Stimulated activated CD8-positive, alpha-beta memory T cell treated with anti-CD3 and anti-CD28 coated beads, Interleukin-2, amount 100 ng/mL, for 48 hours (primary cell): ENCODE results near the gene PFKP.

ENCODE experiments used
- DNase-seq, 2 donors: peaks; one replicate each; pipeline ENCODE4 v3.0.0-alpha.2; 2020; ENCODE audit warnings: low read depth in 2 of 2

The PFKP gene

GRCh38 chr10:3069876-3070275 lies 2.5 kb downstream of the PFKP start:
- DNase-seq: no peak

GRCh38 chr10:3071405-3072198 lies 4.3 kb downstream of the PFKP start:
- no peak for DNase-seq

DNA sequence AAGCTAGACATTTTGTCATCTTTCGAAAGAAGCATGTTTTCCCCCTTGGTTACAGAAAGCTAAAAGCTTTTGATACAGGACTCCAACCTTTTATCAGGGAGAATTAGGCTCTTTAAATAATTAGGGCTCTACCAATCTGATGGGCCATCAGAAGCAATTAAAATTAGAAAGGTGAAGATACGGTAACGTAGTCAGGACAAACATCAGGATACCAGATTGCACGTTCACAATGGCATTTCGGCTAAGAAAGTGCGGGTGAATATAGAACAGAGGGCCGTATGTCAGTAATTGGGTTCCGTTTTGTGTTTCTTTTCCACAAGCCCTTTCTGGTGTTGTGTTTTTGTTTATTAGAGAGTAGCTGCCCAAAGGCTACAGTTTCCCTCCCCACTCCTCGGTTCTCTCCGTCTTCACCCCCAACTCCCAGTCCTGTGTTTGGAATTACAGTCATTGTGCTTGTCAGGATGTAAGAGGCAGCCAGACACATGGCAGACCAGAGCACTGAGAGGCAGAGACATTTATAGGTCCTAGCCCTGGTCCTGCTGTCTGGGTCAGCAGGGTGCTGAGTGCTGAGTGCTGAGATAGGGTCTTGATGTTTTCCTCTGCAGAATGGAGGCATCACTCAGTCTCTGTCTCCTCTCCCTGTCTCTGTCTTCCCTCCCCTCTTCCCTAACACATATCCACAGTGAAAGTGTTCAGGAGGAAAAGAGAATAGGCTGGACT lies 5.5 kb downstream of the PFKP start:
- DNase-seq: no peak

- DNase-seq: no peak
Observed at GRCh38 chr10:3074145-3074665, 6.9 kb downstream of the PFKP start.

GRCh38 chr10:3074985-3075600 lies 7.7 kb downstream of the PFKP start:
- DNase-seq: no peak

DNA sequence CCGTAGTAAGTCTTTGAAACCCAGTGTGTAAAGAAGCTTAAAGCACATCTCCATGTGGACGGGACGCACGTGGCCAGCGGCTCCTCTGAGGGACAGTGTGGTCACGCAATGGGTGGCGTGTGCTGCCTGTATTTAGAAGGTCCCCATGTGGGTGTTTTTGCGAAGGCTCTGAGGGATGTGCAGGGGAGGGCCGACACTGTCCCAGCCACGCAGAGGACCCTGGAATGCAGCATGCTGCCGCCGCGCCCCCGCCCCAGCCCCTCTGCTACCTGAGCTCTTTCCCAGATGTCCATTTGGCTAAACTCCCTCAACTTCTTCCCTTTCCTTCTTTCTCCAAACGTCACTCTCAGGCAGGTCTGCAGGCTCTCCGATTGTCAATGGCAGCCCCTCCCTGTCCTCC lies 8.8 kb downstream of the PFKP start:
- DNase-seq: no peak

GRCh38 chr10:3077509-3077908 lies 10.2 kb downstream of the PFKP start:
- no peak for DNase-seq

- no peak for DNase-seq
Observed at GRCh38 chr10:3077940-3078630, 10.7 kb downstream of the PFKP start.

DNA sequence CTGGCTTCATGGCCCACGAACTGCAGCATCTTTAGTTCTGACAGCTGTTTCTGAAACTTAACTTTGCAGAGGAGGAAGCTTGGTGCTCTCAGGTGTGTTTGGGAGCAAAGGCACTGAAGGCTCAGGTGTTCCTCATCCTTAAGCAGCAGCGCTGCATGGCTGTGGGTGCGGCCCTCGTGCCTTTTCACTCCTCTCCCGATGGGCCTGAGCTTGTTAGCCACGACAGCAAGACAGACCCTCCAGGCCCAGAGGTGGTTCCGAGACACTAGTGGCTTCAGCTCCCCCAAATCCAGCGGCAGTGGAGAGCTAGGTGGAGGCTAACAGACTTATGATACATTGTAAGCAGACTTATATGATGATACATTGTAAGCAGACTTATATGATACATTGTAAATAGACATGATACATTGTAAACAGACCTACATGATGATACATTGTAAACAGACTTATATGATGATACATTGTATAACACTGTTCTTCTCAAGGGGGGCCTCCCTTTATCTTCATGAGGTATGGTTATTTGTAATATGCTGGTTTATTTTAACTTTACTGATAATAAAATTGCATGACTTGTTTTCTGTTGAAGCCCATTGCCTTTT lies 14.1 kb downstream of the PFKP start:
- DNase-seq: no peak

GRCh38 chr10:3082290-3082689 lies 14.9 kb downstream of the PFKP start:
- no peak for DNase-seq

DNA sequence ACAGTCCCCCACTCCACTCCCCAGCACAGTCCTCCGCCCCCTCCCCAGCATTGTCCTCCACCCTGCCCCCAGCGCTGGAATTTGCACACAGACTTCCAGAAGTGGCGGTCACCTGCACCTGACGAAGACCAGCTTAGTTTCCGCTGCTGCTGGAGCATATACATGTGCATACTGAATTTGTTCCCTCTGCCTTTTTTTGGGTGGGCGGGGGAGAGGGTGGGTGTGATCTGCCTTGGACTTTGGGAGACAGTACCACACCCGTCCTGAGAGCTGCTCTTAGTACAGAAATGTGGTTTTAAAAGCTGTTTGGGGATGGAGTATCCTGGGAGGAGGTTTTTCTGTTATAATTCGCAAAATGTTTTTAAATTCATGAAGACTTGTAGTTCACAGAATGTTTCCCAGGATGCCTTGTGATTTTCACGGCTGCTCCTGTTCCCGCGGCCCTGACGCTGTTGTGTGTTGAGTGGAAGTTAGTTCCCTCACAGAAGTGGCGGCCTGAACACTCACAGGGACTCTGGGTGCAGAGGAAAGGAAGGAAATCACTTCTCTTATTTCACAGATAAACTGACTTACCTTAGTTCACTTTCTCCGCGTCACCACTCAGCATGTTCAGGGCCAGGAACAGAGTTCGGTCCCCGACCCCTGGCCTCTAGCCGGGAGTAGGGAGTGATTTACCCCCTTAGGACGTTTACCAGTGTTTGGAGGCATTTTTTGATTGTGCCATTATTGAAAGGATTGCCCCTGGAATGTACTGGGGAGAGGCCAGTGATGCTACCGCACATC lies 18.6 kb downstream of the PFKP start:
- DNase-seq: no peak

GRCh38 chr10:3090388-3090787 lies 23.0 kb downstream of the PFKP start:
- no peak for DNase-seq

DNA sequence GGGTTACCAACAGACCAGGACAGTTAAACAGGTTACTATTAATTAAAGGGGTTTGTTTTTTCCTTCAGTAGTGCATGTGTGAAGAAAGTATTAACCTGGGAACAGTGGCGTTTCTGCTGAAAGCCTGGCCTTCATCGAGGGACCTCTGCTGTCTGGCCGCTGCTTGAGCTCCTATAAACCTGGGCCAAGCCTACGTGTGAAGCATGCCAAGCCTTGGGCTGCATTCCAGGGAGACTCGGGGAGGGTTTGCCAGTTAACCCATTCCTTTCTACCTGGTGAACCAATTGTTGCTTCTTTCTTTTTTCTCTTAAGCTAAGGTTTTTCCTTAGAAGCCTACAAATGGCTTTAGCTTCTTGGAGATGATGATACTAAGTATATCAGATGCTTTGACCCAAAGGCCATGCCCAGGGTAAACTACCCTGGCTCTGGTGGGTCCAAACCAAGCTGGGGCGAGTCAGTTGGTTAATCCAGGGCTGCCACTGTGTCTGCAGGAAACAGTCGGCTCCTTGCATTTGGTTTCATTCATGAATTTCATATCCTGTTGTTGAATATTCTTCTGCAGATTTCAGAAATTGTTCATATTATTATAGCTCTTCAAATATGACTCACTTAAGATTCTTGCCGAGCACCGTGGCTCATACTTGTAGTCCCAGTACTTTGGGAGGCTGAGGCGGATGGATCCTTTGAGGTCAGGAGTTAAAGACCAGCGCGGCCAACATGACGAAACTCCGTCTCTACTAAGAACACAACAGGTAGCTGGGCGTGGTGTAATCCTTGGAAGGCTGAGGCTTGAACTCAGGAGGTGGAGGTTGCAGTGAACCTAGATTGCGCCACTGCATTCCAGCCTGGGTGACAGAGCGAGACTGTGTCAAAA lies 23.8 kb downstream of the PFKP start:
- DNase-seq: peak in 1 of 2 donors; percentile 48

DNA sequence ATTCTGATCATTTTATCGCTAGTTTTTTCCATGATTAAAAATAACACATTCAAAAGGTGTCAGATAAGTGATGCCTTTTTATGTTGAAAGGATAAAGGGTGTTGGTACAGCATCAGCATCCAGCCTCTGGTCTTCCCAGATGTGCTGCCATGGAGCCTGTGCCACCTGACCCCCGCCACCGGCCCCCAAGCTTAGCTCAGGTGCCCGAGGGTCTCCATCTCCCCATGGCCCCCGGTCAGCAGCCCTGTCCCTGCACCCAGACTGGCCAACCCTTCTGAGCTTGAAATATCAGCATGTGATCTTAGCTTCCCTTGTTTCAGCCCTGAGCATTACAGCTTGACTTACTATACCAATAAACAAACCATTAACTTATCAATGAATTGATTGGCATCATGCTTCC lies 24.6 kb downstream of the PFKP start:
- no peak for DNase-seq

DNA sequence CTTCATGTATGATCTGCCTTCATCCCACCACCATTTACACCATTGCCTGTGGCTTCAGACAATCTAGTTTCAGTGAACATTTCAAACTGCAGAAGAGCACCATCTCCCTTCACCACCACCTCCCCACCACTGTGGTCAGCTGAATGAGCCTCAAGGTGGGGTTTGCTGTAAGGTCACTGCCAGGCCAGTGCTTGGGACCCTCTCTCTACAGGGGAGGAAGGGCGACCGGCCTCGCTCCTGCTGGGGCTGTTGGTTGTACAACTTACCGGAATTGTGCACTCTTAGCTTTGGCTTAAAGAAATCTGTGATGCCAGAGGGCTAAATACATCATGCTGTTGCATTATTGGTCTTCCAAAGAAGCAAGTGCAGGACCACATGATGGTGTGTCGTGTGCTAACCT lies 26.6 kb downstream of the PFKP start:
- DNase-seq: no peak

- DNase-seq: no peak
Observed at GRCh38 chr10:3094609-3095036, 27.3 kb downstream of the PFKP start.

- peak; percentile 16 to 20 for DNase-seq
Observed at GRCh38 chr10:3095373-3096139, 28.2 kb downstream of the PFKP start.

DNA sequence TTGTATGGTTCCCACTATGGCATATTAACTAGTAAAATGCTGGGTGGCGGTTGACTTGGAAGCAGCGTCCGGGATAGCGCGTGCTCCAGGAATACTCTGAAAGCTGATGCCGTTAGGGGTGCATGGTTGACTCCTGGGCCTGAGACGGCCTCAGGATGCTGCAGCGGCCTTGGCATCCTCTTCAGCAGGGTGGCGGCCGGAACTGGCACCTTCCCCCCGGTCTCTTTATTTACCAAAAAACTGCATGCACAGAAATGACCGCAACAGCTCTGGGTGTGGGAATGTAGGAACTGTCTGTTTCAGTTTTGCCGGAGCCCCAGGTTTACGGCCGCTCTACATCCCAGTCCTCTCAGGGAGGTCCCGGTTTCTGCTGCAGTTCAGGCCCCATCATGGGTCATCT lies 28.8 kb downstream of the PFKP start:
- DNase-seq: no peak

GRCh38 chr10:3097160-3097559 lies 29.8 kb downstream of the PFKP start:
- DNase-seq: no peak
